Adipose tissue (tissue), 3 donors: ENCODE data around the gene PMAIP1. TPM values are rescaled to one million over a fixed set of nuclear protein-coding genes. Genes with fewer than 3 reads are reported as not detected.

Experiments
- H3K27ac ChIP-seq: one replicate; pipeline ENCODE4 v1.5.1; 2013; ENCODE audit warnings: low read depth, low read length
- WGBS, 3 donors: extraction: QIAGEN DNeasy Blood & Tissue Kit; methylation state at CpG; one replicate each; pipeline ENCODE4 v1.1.7; 2013; 5-methylcytosine and 5-hydroxymethylcytosine counted together
- polyA plus RNA-seq, 3 donors: library from polyadenylated mRNA; stranded (reverse); fragments of 200-250 nt; gene quantifications; one replicate each; pipeline ENCODE4 v1.2.3, GENCODE V29; 2013
- donor health status: healthy with polysubstance abuse.
- donor health status: Bipolar disorder and iron deficiency.
- donor health status: healthy.

Gene PMAIP1
- polyA plus RNA-seq, 3 donors: 0.46 to 1.6 (median 1.4) TPM

DNA sequence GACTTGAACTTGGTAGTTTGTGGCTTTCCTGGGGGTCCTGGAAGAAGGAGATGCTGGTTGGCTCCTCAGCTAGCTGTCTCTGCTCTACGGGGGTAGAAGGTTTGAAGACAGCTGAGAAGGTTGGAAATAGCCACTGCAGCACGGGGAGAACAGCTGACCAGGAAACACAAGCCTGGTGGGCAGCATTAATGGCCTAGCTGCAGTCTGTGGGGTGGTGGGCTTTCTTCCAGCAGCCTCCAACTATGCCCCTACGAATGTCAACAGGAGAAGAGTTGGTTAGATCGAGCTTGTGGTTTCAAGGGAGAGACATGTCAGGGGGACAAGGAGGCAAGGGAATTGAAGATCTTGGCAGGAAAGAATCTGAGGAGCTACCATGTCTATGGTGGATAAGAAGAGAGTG lies 38.9 kb downstream of the PMAIP1 start:
- 76 to 85% (median 83%) methylated on average over 4 of the region's 4 CpGs for WGBS, 3 donors
- H3K27ac ChIP-seq: no peak overlapping the region

GRCh38 chr18:59939127-59939526 lies 39.3 kb downstream of the PMAIP1 start:
- no peak overlapping the region for H3K27ac ChIP-seq

GRCh38 chr18:59940068-59940467 lies 40.3 kb downstream of the PMAIP1 start:
- H3K27ac ChIP-seq: no peak overlapping the region
- WGBS, 3 donors: 60 to 75% (median 61%) methylated on average over 2 of the region's 2 CpGs

DNA sequence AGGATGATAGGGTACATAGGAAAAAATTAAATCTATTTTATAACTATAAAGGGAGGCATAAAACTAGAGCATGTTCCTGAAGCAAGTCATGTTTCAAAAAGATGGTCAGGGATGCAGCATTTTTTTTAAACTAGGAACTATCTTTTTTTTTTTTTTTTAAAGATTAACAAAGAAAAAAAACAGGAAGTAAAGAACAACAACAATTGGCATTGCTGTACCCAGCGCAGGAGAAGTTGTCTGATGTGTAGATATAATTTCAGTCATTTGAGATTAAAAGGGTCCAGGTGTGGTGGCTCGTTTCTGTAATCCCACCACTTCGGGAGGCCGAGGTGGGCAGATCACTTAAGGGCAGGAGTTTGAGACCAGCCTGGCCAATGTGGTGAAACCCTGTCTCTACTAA lies 41.5 kb downstream of the PMAIP1 start:
- 69 to 72% (median 72%) methylated on average over 4 of the region's 4 CpGs for WGBS, 3 donors

GRCh38 chr18:59942601-59943000 lies 42.8 kb downstream of the PMAIP1 start:
- no peak overlapping the region for H3K27ac ChIP-seq
- WGBS, 3 donors: 51 to 78% (median 57%) methylated on average over 4 of the region's 4 CpGs

More for the DNA sequence above, 41.5 kb downstream of the PMAIP1 start:
- no peak overlapping the region for H3K27ac ChIP-seq

DNA sequence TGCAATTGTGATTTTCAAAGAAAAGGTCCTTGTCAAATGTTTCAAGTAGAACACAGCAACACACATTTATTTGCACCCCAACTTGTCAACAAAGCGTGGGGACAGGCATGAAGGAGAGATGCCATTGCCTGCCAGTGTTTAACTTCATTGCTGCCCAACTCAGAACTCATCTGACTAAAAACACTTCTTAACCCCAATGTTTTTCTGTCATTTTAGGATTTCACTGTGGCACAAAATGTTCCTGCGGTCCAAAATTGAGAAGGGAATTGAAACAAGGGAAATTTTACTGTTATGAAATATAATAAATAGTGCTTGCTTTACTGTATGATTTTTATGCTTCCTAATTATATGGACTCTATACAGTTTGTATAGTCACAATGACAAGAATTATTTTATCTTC lies 45.7 kb downstream of the PMAIP1 start:
- WGBS, 3 donors: 80 to 93% (median 82%) methylated on average over 2 of the region's 2 CpGs
- no peak overlapping the region for H3K27ac ChIP-seq

GRCh38 chr18:59950215-59950944 lies 50.6 kb downstream of the PMAIP1 start:
- WGBS, 3 donors: 62 to 82% (median 73%) methylated on average over 6 of the region's 6 CpGs
- H3K27ac ChIP-seq: no peak overlapping the region

GRCh38 chr18:59951591-59951990 lies 51.8 kb downstream of the PMAIP1 start:
- WGBS, 3 donors: 76 to 86% (median 85%) methylated on average over 4 of the region's 4 CpGs
- no peak overlapping the region for H3K27ac ChIP-seq

DNA sequence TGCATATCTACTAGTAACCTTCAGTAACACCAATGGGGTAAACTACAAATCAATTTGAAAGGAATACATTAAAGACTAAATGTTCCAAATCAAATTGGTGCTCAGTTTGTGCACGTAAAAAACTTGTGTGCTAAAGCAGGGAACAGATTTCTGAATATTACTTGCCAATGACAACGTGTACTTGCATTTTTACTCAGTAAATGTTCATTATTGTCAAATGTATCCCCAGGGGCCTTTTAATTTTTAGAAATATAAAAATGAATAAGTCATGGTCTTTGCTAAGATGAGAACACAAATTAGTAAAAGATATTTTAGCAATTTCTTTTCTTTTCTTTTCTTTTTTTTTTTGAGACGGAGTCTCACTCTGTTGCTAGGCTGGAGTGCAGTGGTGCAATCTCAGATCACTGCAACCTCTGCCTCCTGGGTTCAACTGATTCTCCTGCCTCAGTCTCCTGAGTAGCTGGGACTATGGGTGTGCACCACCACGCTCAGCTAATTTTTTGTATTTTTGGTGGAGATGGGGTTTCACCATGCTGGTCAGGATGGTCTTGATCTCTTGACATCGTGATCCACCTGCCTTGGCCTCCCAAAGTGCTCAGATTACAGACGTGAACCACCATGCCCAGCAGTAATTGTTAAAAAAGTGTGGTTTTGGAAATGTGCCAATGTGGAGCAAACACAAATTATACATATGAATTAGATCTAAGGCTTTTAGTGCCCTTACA lies 52.6 kb downstream of the PMAIP1 start:
- WGBS, 3 donors: 77 to 85% (median 80%) methylated on average over 6 of the region's 6 CpGs
- no peak overlapping the region for H3K27ac ChIP-seq

Other genes starting within 250 kb of the PMAIP1 start
- gene CCBE1, start 202.6 kb upstream of the PMAIP1 start, polyA plus RNA-seq: 1 to 10 TPM in 1 of 3 donors, under 1 TPM in 2; 0.23 to 1.0 (median 0.90) TPM